AG04449 (cell line): Measurements from ENCODE around the gene LAIR1.

ENCODE experiments used
- CTCF ChIA-PET: fragments of 350-600 bp; formaldehyde crosslinking; extraction: SDS; loops from one replicate; lab custom pipeline; 2021; ENCODE audit warnings: antibody characterized with exemption; lab: Yijun Ruan, JAX
- POLR2A ChIA-PET: fragments of 400-600, 350-600 bp; formaldehyde crosslinking; extraction: SDS; loops from one replicate; lab custom pipeline; 2020; ENCODE audit warnings: antibody characterized with exemption, inconsistent platforms; lab: Yijun Ruan, JAX
- DNase-seq: peaks from one replicate; pipeline ENCODE4 v3.0.0-alpha.2; 2010; ENCODE audit warnings: low read depth, low spot score
- H3K4me3 ChIP-seq: 2 replicates; pipeline ENCODE4 v1.5.1; 2011; ENCODE audit warnings: low read depth, mild to moderate bottlenecking, control low read depth, low read length
- CTCF ChIP-seq: IDR thresholded peaks from one replicate; pipeline ENCODE4 v1.5.1; 2011; ENCODE audit warnings: mild to moderate bottlenecking, moderate library complexity, low read length, control low read depth, inconsistent platforms; ENCODE audit not compliant: insufficient read depth; ENCODE audit errors: missing control alignments

Gene LAIR1

GRCh38 chr19:54357381-54357780 lies 7.3 kb downstream of the LAIR1 start:
- no peak for TF ChIP-seq CTCF
- no peak overlapping the region for H3K4me3 ChIP-seq
- ChIA-PET POLR2A (no interaction called here), CTCF (no interaction called here)
- DNase-seq = no peak

GRCh38 chr19:54356444-54357056 lies 8.2 kb downstream of the LAIR1 start:
- H3K4me3 ChIP-seq = no peak overlapping the region
- ChIA-PET POLR2A (no interaction called here), CTCF (no interaction called here)
- TF ChIP-seq CTCF = no peak
- no peak for DNase-seq

- CTCF ChIA-PET = no interaction called here
- H3K4me3 ChIP-seq = no peak overlapping the region
- DNase-seq = no peak
- POLR2A ChIA-PET = no interaction called here
- TF ChIP-seq CTCF = no peak
Measured at GRCh38 chr19:54355675-54356074, 9.1 kb downstream of the LAIR1 start.

- no peak for DNase-seq
- POLR2A ChIA-PET = no interaction called here
- CTCF ChIA-PET = no interaction called here
- no peak overlapping the region for H3K4me3 ChIP-seq
- TF ChIP-seq CTCF = no peak
Measured at GRCh38 chr19:54354761-54355160, 10.0 kb downstream of the LAIR1 start.

- no peak for DNase-seq
- ChIA-PET POLR2A (no interaction called here), CTCF (no interaction called here)
- TF ChIP-seq CTCF = no peak
- no peak overlapping the region for H3K4me3 ChIP-seq
Measured at GRCh38 chr19:54352546-54352945, 12.2 kb downstream of the LAIR1 start.

- CTCF ChIA-PET = no interaction called here
- H3K4me3 ChIP-seq = no peak overlapping the region
Measured at GRCh38 chr19:54352041-54352440, 12.7 kb downstream of the LAIR1 start.

More at GRCh38 chr19:54352041-54352440, 12.7 kb downstream of the LAIR1 start:
- POLR2A ChIA-PET = no interaction called here
- no peak for DNase-seq
- no peak for TF ChIP-seq CTCF
